ENCODE data around the gene SLC9A9. TPM values are rescaled to one million over a fixed set of nuclear protein-coding genes. Genes with fewer than 3 reads are reported as not detected.

Gene SLC9A9
- total RNA-seq, 3 donors from 2014 or later (not counting 1 experiment from before 2014, with no cell fraction given) = 24.0 to 29.1 (median 27.2) TPM

- intact Hi-C loops (cut with micrococcal nuclease) = no loop called here
- ATAC-seq = peak in 1 of 3 donors; percentile 28
- H3K27me3 ChIP-seq (ENCODE audit: control insufficient read depth, insufficient read depth, low read length) = no peaks in the 10 kb centered on the region
- Mint-ChIP-seq H3K4me3 (no peak overlapping the region), H3K27ac (no peak overlapping the region), H3K27me3 (ENCODE audit: low read depth in 2 of 2) (no peaks in the 10 kb centered on the region), H3K9me3 (no peaks in the 10 kb centered on the region), H3K36me3 (no peaks in the 10 kb centered on the region), H3K4me1 (peaks cover 0 to 13% of the 10 kb centered on the region in 2 donors)
- no peak for TF ChIP-seq CTCF (IDR thresholded peaks at IDR 0.05)
- H3K36me3 ChIP-seq (ENCODE audit: control insufficient read depth, insufficient read depth, low read length) = no peaks in the 10 kb centered on the region
- H3K4me1 ChIP-seq (ENCODE audit: control insufficient read depth, insufficient read depth, low read length) = no peaks in the 10 kb centered on the region
- no peak overlapping the region for H3K4me3 ChIP-seq (ENCODE audit: low read length)
- no peak overlapping the region for H3K27ac ChIP-seq (ENCODE audit: low read length)
- H3K9me3 ChIP-seq (ENCODE audit: control insufficient read depth, insufficient read depth, low read length) = no peaks in the 10 kb centered on the region
- no peak for DNase-seq
- WGBS (ENCODE audit: insufficient coverage) = 40% methylated on average over 2 of the region's 3 CpGs
Measured at GRCh38 chr3:143478115-143478693, 370.1 kb downstream of the SLC9A9 start.

GRCh38 chr3:143476965-143477640 lies 371.2 kb downstream of the SLC9A9 start:
- H3K4me3 Mint-ChIP-seq = no peak overlapping the region
- intact Hi-C loops (cut with micrococcal nuclease) = no loop called here
- H3K4me1 ChIP-seq (ENCODE audit: control insufficient read depth, insufficient read depth, low read length) = no peaks in the 10 kb centered on the region
- H3K9me3 ChIP-seq (ENCODE audit: control insufficient read depth, insufficient read depth, low read length) = no peaks in the 10 kb centered on the region
- H3K27ac Mint-ChIP-seq = no peak overlapping the region
- no peak overlapping the region for H3K27ac ChIP-seq (ENCODE audit: low read length)
- H3K36me3 Mint-ChIP-seq = no peaks in the 10 kb centered on the region
- 96% methylated on average over 6 of the region's 7 CpGs for WGBS (ENCODE audit: insufficient coverage)
- no peaks in the 10 kb centered on the region for H3K36me3 ChIP-seq (ENCODE audit: control insufficient read depth, insufficient read depth, low read length)
- no peaks in the 10 kb centered on the region for H3K27me3 Mint-ChIP-seq (ENCODE audit: low read depth in 2 of 2)
- ATAC-seq (no peak), DNase-seq (no peak)
- peaks cover 0 to 13% of the 10 kb centered on the region in 2 donors for H3K4me1 Mint-ChIP-seq
- no peak overlapping the region for H3K4me3 ChIP-seq (ENCODE audit: low read length)
- H3K9me3 Mint-ChIP-seq = no peaks in the 10 kb centered on the region
- no peak for TF ChIP-seq CTCF (IDR thresholded peaks at IDR 0.05)
- no peaks in the 10 kb centered on the region for H3K27me3 ChIP-seq (ENCODE audit: control insufficient read depth, insufficient read depth, low read length)

- ATAC-seq = no peak
- Mint-ChIP-seq H3K9me3 (no peaks in the 10 kb centered on the region), H3K27ac (no peak overlapping the region), H3K4me1 (peaks cover 0 to 9% of the 10 kb centered on the region in 2 donors), H3K4me3 (no peak overlapping the region), H3K27me3 (ENCODE audit: low read depth in 2 of 2) (no peaks in the 10 kb centered on the region), H3K36me3 (no peaks in the 10 kb centered on the region)
- TF ChIP-seq CTCF (IDR thresholded peaks at IDR 0.05) = no peak
- no peak for DNase-seq
- Histone ChIP-seq H3K27me3 (ENCODE audit: control insufficient read depth, insufficient read depth, low read length) (no peaks in the 10 kb centered on the region), H3K4me1 (ENCODE audit: control insufficient read depth, insufficient read depth, low read length) (no peaks in the 10 kb centered on the region), H3K4me3 (ENCODE audit: low read length) (no peak overlapping the region), H3K36me3 (ENCODE audit: control insufficient read depth, insufficient read depth, low read length) (no peaks in the 10 kb centered on the region), H3K9me3 (ENCODE audit: control insufficient read depth, insufficient read depth, low read length) (no peaks in the 10 kb centered on the region), H3K27ac (ENCODE audit: low read length) (no peak overlapping the region)
- intact Hi-C loops (cut with micrococcal nuclease) = no loop called here
- WGBS (ENCODE audit: insufficient coverage) = 94% methylated on average over 3 of the region's 3 CpGs
Measured at GRCh38 chr3:143475981-143476380, 372.3 kb downstream of the SLC9A9 start.

Measured in natural killer cell (primary cell).